SIG-M5 treated with dmso at 0.1 percent for 504 hours (cell line): ENCODE data around the gene LRRC4C.
"Not testable (repeated sequence)": the region's sequence is repeated elsewhere in the genome, so short reads cannot be mapped to it uniquely, and the experiment has no call there.

ENCODE experiments used
- DNase-seq: peaks from one replicate; lab custom pipeline; 2025; ENCODE audit not compliant: unreplicated experiment; lab: John Stamatoyannopoulos, UW

Gene LRRC4C

DNA sequence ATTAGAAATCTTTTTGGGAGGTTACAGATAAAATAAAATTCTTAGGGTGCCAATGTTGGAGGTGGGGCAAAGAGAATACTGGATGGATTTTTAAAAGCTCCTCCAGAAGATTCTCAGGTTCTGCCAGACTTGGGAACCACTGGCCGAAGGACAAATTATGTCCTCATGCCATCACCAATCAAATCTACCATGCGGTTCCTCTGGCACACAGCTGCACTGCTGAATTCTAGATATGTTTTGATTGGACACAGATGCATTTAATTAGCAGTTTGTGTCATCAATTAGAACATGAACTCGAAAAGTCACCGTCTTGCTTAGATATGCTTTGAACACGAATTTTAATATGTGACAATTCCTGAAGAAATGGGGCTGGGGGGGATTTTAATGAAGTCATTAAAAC, 1269.2 kb downstream of the LRRC4C start:
- DNase-seq = no peak

DNA sequence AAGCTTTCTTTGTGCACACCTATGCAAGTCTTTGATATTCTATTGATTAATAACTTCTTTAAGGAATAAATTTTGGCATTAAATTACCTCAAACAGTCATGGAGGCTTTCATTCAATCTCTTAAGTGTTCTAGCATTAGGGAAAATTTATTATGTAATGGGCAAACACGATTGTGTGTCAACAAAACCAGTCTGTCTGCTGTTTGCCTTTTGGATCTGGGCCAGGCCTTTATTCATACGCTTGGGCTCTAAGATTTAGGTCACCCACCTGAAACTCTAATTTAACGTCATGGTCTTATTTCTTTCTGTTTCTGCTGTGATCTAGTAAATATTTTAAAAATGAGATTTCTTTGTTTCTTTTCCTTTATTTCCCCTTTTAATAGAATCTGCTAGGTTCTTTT, 1270.6 kb downstream of the LRRC4C start:
- peak; percentile 1 for DNase-seq

GRCh38 chr11:40187295-40187694, 1272.2 kb downstream of the LRRC4C start:
- no peak for DNase-seq

- DNase-seq = peak; percentile 4
These were observed 1272.8 kb downstream of the LRRC4C start for GRCh38 chr11:40186437-40187263.

- DNase-seq = no peak
These were observed 1273.7 kb downstream of the LRRC4C start for GRCh38 chr11:40185793-40186192.

- DNase-seq = no peak
These were observed 1276.1 kb downstream of the LRRC4C start for GRCh38 chr11:40183073-40184064.

GRCh38 chr11:40179541-40179940, 1279.9 kb downstream of the LRRC4C start:
- DNase-seq = no peak

GRCh38 chr11:40178470-40178869, 1281.0 kb downstream of the LRRC4C start:
- DNase-seq = no peak

GRCh38 chr11:40175980-40176379, 1283.5 kb downstream of the LRRC4C start:
- no peak for DNase-seq

DNA sequence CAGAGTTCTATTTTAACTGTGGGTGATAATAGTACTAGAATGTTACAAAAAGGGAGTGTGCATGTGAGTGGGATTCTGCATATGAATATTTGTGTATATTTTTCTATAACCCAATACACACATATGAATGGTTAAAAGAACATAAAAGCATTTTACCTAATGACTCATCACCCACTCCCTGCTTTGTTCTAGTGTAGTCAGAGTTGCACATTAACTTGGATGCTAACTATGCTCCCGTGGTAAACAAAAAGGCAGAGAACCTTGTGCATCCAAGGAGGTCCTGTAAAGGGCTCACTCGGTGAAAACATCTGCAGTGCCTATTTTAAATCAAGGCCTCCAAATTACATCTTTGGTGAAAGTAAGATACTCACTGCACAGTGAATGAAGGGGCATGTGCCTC, 1289.4 kb downstream of the LRRC4C start:
- no peak for DNase-seq

DNA sequence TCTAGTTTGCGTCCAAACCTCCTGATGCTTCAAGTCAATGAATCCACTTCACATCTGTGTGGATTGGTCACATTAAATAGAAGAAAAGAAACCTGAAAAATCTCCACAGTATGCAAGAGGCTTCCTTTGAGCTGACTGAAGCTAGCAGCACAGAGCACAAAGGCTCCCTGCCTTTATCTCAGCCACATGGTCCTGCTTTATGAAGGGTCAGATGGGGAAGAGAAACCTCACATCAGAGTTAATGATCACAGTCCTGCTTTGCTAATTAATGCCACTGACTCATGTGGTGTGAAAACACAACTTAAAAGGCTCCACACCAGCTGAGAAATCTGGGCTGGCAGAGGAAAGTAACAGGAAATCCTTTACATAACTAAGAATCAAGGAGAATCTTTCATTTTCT, 1291.0 kb downstream of the LRRC4C start:
- DNase-seq = no peak

GRCh38 chr11:40167805-40168204, 1291.6 kb downstream of the LRRC4C start:
- not testable (repeated sequence) for DNase-seq

DNA sequence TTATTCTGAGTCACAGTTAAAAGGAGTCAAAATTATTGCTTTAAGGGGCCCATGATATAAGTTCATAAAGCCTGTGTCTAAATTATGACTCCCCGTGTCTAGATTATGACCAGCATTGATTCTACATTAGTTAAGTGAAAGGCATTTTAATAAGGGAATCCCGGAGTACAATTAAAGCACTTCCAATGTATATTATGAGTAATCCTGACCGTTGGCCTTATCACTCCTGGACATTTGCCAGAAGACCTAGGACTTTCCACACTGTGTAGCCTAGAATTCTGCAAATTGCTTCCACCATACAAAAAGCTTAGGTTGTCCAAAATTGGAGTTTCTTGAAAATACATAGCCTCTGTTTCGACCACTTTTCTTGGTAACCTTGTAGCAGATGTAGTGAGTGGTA, 1292.6 kb downstream of the LRRC4C start:
- no peak for DNase-seq

DNA sequence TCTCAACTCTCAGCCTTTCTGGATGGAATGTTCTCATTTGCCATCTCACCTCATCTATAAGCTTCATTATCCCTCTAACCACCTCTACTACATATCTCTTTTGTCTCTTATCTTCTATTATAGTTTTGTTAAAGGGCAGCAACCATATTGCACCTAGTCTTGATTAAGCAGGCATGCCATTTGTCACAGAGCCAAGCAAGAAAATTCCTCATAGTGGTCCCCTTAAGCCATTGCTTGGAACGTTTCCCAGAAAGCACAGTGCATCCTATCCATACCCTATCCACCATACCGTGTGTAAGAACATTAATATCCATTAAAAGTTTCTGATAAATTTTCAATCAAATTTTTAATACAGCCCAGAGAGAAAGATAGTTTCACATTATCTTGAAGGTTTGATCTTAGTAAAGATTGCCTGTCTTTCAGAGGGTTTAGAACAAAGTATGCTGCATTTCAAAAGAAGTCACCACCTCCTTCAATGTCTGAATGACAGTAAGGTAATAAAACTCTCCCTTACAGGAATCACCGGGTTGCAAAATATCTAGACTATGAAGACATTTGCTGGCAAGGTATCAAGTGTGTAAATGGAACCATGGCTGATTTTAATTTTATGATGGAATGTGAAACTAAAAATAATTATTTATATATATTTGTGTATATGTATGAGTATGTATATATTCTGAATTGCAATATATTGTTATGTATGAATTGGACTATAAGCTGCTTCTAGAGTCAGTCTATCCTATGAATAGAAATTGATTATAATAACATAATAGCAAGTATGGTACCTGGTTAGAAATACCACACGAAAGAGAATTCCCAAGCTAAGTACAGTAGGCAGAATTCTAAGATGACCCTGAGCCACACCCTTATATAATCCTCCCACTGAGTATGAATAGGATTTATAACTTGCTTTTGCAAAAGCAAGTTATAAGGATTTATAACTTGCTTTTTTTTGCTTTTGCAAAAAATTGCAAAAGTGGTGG, 1296.3 kb downstream of the LRRC4C start:
- no peak for DNase-seq

GRCh38 chr11:40161854-40162410, 1297.5 kb downstream of the LRRC4C start:
- DNase-seq = no peak

DNA sequence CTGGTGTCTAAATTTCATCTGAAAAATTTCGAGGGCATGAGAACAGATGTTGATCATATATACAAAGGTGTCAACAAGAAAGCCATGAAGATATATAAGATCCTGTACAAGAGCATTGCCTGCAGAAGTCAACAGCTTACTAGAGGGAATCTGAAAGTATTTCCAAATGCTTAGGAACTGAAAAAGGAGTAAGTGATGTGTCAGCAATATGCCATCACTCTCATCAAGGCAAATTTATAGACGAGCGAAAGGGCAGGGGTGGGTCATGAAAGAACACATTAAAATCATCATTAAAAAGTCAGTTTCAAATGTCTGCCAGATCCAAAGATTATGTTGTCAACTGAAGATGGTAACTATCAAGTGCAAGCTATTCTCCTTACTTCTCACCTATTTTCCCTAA, 1299.0 kb downstream of the LRRC4C start:
- DNase-seq = no peak

DNA sequence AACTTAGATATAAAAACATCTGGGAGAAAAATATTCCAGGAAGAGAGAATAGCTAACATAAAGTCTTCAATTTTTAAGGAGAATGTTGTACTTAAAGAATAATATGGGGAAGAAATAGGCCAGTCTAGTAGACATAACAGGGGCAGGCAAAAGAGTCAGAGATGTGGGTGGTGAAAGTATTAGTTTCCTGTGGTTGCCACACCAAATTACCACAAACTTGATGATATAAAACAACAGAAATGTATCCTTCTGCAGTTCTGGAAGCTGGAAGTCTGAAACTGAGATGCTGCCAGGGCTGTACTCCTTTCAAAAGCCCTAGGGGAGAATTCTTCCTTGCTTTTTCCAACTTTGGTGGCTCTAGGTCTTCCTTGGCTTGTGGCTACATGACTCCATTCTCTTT, 1309.7 kb downstream of the LRRC4C start:
- DNase-seq = no peak

DNA sequence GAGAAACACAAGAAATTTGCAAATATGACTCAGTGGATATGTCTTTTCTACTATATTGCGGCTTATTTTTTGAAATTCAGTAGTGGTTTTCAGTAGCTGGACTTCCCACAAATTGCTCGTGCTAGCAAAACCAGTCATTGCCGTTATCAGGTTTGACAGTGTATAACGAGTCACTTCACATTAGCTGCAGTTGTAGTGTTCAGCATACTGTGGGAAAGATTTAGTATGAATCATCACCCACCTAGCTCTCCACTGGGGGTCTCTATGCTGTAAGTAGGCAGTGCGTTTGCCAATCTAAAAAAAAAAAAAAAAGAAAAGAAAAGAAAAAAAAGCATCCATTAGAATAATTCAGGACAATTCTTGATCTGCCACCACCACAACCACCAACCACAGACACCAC, 1318.9 kb downstream of the LRRC4C start:
- DNase-seq = no peak

GRCh38 chr11:40139536-40139935, 1319.9 kb downstream of the LRRC4C start:
- DNase-seq = no peak

- DNase-seq = no peak
These were observed 1320.4 kb downstream of the LRRC4C start for GRCh38 chr11:40139066-40139465.
